HG02870 (cell line): Measurements from ENCODE around the gene NSUN2.

Source experiments
- ATAC-seq: cut with Tn5 transposase; IDR thresholded peaks from one replicate; pipeline ENCODE4 v1.9.1; 2021; ENCODE audit warnings: mild to moderate bottlenecking, moderate library complexity; ENCODE audit not compliant: unreplicated experiment

NSUN2 gene

GRCh38 chr5:6567068-6567467 is 65.8 kb downstream of the NSUN2 start:
- no peak for ATAC-seq

GRCh38 chr5:6565492-6565891 is 67.4 kb downstream of the NSUN2 start:
- no peak for ATAC-seq

- no peak for ATAC-seq
Measured at GRCh38 chr5:6557807-6558575, 74.9 kb downstream of the NSUN2 start.

GRCh38 chr5:6556802-6557102 is 76.1 kb downstream of the NSUN2 start:
- ATAC-seq = no peak

GRCh38 chr5:6556089-6556801 is 76.6 kb downstream of the NSUN2 start:
- ATAC-seq = no peak

- no peak for ATAC-seq
Measured at GRCh38 chr5:6554812-6555211, 78.0 kb downstream of the NSUN2 start.

DNA sequence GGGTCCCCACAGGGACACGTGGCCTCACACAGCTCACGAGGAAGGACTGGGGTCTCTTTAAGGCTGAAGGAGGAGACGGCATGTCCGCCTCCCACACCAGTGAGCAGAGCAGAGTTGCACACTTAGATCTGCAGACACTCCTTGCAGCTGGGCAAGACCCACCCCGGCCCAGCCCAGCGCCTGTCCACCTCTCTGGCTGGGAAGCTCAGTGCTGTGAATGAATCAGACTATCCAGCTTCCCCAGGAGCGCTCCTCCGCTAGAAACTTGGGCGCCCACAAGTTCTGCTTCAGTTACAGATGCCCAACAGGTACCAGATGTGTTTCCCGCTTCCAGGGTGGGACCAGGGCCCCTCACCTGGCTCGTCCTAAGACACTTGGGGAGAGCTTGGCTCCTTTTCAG is 78.9 kb downstream of the NSUN2 start:
- ATAC-seq = no peak

DNA sequence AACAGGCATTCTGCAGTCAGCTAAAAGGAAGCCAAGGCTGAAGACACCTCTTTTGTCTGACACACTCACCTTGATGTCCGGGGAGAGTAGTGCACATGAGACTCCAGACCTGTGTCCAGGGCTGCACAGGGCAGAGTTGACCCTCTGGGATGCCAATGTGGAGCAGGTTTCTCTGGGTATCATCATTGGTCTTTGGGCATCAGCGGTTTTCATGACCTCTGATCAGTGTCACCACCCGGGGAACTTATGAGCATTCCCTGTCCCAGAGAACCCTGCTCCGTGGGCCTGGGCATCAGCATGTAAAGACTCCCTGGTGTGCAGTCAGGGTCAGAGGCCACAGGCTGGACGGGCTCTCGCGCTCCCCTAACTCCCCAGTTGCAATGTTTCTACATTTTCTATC is 80.2 kb downstream of the NSUN2 start:
- ATAC-seq = no peak

DNA sequence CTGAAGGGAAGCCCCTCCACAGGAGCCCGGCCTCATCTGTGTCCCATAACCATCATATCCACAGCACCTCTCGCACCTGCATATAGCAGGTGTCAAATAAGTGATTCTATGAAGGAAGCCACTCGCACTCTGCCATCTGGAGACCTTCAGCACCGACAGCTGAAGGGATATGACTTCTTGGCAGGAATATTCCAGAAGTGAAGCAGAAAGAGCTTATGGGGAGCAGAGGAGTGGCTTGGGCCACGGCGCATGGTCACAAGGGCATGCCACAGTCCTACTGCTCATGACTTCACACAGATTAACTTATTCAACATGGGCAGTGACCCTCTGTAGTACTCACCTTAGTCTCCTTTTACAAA is 80.9 kb downstream of the NSUN2 start:
- no peak for ATAC-seq

GRCh38 chr5:6551287-6551954 is 81.4 kb downstream of the NSUN2 start:
- ATAC-seq = no peak

DNA sequence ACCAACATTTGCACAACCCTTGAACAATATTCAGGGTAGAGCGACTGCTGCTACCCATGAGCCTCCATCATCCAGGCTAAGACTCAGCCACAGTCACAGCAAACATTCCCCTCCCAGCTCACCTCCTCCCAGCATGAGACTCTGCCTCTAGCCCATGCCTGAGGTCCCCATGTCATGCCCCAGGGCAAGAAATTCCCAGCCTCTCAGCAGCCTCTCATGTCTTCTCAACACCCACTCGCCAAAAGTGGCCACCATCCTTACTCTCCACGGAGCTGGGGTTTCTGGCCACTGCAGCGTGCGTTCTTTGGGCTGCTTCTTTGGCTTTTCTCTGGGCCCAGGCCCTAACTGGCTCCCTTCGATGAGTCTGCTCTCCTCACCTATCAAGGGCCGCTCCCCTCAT is 82.2 kb downstream of the NSUN2 start:
- ATAC-seq = no peak
